ENCODE data around the gene CACNA2D4.

GRCh38 chr12:1851151-1851701 is 67.2 kb downstream of the CACNA2D4 start:
- TF ChIP-seq TARDBP (IDR thresholded peaks at IDR 0.05) = no peak
- TF ChIP-seq SUZ12 (IDR thresholded peaks at IDR 0.05) = no peak
- no peak for TF ChIP-seq HDGF (IDR thresholded peaks at IDR 0.05; ENCODE audit: borderline replicate concordance)
- TF ChIP-seq FOXM1 (IDR thresholded peaks at IDR 0.05; ENCODE audit: borderline replicate concordance) = no peak
- TF ChIP-seq L3MBTL2 (conservative IDR thresholded peaks at IDR 0.05) = no peak
- no peak for TF ChIP-seq FOXA1 (IDR thresholded peaks at IDR 0.05)
- no peak for TF ChIP-seq NFRKB (IDR thresholded peaks at IDR 0.05)
- no peak for TF ChIP-seq SP1 (IDR thresholded peaks at IDR 0.05)
- no peak for TF ChIP-seq BHLHE40 (IDR thresholded peaks at IDR 0.05; ENCODE audit: borderline replicate concordance)
- TF ChIP-seq FOXK2 (IDR thresholded peaks at IDR 0.05) = no peak
- no peak for TF ChIP-seq PKNOX1 (IDR thresholded peaks at IDR 0.05)
- no peak for TF ChIP-seq CTBP1 (IDR thresholded peaks at IDR 0.05; ENCODE audit: borderline replicate concordance)

Measured in HEK293T (cell line).